ENCODE measurements around the gene ATP6V1G1.
A peak's percentile ranks its signal among the peaks of the same experiment; 100 is the strongest.
"Not testable (repeated sequence)": the region's sequence is repeated elsewhere in the genome, so short reads cannot be mapped to it uniquely, and the experiment has no call there.

ATP6V1G1 gene

GRCh38 chr9:114587345-114588202 lies at the start of gene ATP6V1G1:
ATP6V1G1 (plus strand) TSS chr9:114587769; CDS start chr9:114587839, 70 bp downstream.
- peak; percentile 96 for ATAC-seq

GRCh38 chr9:114538241-114538640 lies 49.3 kb upstream of the ATP6V1G1 start:
- ATAC-seq (peak; percentile 75), DNase-seq (no peak)

More at GRCh38 chr9:114587345-114588202, at the start of gene ATP6V1G1:
- DNase-seq, result peak; percentile 100

- ATAC-seq (no peak), DNase-seq (no peak)
Observed at GRCh38 chr9:114539701-114540380, 47.7 kb upstream of the ATP6V1G1 start.

GRCh38 chr9:114545055-114545454 lies 42.5 kb upstream of the ATP6V1G1 start:
- ATAC-seq (no peak), DNase-seq (no peak)

- no peak for DNase-seq
- ATAC-seq, result no peak
Observed at GRCh38 chr9:114546851-114547250, 40.7 kb upstream of the ATP6V1G1 start.

GRCh38 chr9:114549697-114550330 lies 37.8 kb upstream of the ATP6V1G1 start:
- no peak for ATAC-seq
- DNase-seq, result no peak

GRCh38 chr9:114551750-114552685 lies 35.6 kb upstream of the ATP6V1G1 start:
- peak; percentile 36 for ATAC-seq
- no peak for DNase-seq

GRCh38 chr9:114552706-114553105 lies 34.9 kb upstream of the ATP6V1G1 start:
- no peak for DNase-seq
- no peak for ATAC-seq

GRCh38 chr9:114553202-114553601 lies 34.4 kb upstream of the ATP6V1G1 start:
- ATAC-seq (no peak), DNase-seq (no peak)

GRCh38 chr9:114555696-114556095 lies 31.9 kb upstream of the ATP6V1G1 start:
- DNase-seq, result no peak
- ATAC-seq, result no peak

GRCh38 chr9:114558027-114558675 lies 29.4 kb upstream of the ATP6V1G1 start:
- no peak for DNase-seq

GRCh38 chr9:114559830-114560513 lies 27.6 kb upstream of the ATP6V1G1 start:
- no peak for ATAC-seq
- no peak for DNase-seq

More at GRCh38 chr9:114558027-114558675, 29.4 kb upstream of the ATP6V1G1 start:
- no peak for ATAC-seq

- ATAC-seq, result no peak
Observed at GRCh38 chr9:114560956-114561355, 26.6 kb upstream of the ATP6V1G1 start.

GRCh38 chr9:114561771-114562170 lies 25.8 kb upstream of the ATP6V1G1 start:
- DNase-seq, result no peak

More at GRCh38 chr9:114560956-114561355, 26.6 kb upstream of the ATP6V1G1 start:
- DNase-seq, result no peak

GRCh38 chr9:114565204-114565603 lies 22.4 kb upstream of the ATP6V1G1 start:
- ATAC-seq (no peak), DNase-seq (no peak)

More at GRCh38 chr9:114561771-114562170, 25.8 kb upstream of the ATP6V1G1 start:
- no peak for ATAC-seq

GRCh38 chr9:114570742-114571141 lies 16.8 kb upstream of the ATP6V1G1 start:
- no peak for ATAC-seq
- DNase-seq, result no peak

- ATAC-seq (no peak), DNase-seq (no peak)
Observed at GRCh38 chr9:114571391-114571790, 16.2 kb upstream of the ATP6V1G1 start.

- no peak for DNase-seq
- no peak for ATAC-seq
Observed at GRCh38 chr9:114572199-114572598, 15.4 kb upstream of the ATP6V1G1 start.

- ATAC-seq (no peak), DNase-seq (no peak)
Observed at GRCh38 chr9:114574438-114574837, 13.1 kb upstream of the ATP6V1G1 start.

GRCh38 chr9:114576779-114577178 lies 10.8 kb upstream of the ATP6V1G1 start:
- ATAC-seq, DNase-seq: not testable (repeated sequence)
